Measurements from ENCODE around the gene RHOBTB1.
"Not testable (repeated sequence)": the region's sequence is repeated elsewhere in the genome, so short reads cannot be mapped to it uniquely, and the experiment has no call there.

Gene RHOBTB1

DNA sequence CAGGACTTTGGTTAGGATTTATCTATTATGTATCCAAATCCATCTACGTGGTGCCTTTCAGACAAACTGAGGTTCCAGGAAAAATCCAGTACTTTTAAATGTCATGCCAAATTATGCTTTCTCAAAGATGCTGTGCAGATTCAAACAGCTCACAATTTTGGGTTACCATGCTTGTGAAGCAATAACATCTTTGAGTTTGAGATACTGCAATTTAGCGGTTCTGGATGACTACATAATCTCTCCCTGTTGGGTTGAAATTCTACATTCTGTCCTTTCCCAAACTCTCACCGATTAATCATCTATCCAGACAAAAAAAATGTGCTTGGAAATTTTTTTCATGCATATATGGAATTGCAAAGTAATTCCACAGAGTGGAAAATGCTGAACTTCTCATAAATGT, 3.5 kb downstream of the RHOBTB1 start:
- DNase-seq = no peak

DNA sequence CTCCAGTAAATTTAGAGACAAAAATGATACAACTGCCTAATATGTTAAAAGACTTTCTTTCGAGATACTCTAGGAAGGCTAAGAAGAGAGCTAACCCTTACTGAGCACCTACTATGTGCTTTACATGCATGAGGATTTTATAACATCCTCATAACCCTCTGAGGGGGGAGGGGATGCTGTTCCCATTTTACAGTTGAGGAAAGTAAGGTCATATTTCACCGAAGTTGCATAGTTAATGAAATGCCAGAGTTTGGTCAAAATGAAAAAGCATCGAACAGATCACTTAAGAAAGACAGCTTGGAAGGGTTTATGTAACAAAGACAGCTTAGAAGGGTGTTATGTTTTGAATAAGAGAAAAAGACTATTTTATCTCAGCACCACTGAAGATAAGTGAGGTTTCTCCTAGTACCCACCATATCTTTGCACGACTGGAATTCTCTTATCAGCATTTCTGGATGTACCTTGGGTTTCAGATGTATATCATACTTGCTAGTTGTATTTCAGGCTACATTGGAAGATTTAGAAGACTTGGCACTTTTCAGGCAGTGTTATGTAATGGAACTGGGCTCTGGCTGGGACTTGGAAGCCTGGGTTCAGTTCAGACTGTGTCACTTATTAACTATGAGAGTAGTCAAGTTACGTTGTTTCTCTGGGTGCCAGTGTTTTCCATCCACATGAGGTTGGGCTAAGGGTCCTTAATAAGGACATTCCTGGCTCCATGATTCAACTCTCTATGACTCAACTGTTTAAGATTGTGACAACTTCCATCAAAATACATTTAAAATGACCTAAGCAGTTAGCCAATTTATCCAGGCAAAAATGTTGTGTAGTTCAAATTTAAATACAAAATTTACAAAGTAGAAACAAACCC, 6.0 kb downstream of the RHOBTB1 start:
- DNase-seq = no peak

DNA sequence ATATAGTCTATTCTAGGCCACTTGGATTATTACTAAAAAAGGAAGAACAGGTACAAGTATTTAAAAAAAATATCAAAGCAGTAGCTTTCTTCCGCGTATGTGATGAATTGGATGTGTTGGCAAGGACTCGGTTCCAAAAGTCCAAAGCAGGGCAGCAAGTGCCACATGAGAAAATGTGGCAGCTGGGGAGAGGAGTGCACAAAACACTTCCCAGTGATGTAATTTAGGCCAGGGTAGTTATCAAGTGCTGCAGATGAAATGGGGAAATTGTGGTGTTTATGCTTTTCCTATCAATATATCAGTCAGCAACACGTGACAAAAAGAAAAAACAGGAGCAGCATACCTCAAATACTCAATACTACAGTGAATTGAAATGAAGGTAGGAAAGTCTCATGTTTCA, 7.0 kb downstream of the RHOBTB1 start:
- DNase-seq = no peak

DNA sequence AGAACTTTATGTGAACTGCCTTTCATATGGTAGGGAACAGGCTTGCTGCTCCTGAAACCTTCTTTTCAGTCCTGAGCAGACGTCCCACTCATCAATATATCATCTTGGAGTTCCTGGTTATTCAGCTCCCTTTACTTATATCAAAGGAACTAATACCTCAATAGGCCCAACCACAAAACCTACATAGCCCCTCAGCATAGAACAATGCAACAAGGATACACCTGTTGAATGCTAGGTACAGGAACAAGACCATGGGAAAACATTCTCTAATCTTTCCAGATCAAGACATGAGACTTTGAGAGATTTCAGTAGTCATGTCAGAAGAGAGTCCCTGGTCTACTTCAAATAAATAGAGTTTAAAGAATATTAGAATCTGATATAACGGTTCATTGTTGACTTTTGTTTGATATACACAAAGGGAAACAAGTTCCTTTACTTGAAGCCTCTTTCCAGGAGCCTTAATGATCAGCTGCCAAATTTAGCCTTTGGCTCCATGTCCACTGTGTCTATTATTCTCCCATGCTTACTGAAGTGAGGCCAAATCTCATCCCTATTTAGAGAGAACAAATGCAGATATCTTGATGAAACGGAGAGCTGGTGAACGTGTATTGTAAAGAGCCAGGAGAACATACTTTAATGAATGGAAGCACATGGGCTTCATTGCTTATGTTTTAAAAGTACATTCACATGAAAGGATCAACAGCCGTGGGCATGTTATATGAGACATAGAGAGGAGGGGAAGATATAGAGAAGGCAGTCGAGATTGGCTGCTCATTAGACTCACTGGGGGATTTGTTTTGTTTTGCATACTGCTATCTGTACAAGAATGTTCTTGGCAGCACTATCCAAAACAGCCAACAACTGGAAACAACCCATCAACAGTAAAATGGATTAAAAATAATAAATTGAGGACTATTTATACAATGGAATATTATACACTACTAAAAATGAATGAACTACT, 9.5 kb downstream of the RHOBTB1 start:
- DNase-seq = no peak

DNA sequence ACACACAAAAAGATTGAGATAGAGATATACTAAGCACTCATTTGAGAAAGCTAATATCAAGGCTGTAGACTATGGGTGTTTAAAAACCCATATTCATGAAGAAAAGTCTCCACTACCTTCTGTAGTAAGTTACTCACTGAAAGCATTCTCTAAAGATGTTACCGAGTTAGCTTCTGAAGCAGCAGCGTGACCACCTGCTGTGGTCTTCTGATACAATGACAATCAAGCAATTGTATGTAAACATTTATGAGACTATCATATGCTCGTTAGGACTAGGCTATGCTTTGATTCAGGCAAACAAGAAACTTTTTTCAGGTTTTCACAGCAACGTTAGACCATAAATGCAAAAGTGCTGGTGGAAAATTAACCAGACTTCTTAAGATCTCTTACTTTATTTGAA, 11.2 kb downstream of the RHOBTB1 start:
- no peak for DNase-seq

DNA sequence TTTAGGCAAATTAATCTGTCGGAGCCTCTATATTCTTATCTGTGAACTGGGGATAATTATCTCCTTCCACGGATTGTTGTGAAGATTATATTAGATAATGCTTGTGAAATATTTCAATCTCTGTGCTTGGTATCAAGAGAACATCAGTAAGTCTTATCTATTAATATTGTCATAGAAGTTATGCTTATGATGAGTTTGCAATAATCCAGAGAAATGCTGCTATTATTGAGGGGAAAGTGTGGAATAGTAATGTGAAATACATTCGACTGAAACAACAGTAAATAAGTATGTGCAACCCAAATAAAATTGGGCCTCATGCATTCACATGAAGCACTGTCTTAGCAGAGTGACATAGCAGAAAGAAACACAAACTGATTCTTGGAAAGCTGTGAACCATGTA, 13.7 kb downstream of the RHOBTB1 start:
- DNase-seq = no peak

DNA sequence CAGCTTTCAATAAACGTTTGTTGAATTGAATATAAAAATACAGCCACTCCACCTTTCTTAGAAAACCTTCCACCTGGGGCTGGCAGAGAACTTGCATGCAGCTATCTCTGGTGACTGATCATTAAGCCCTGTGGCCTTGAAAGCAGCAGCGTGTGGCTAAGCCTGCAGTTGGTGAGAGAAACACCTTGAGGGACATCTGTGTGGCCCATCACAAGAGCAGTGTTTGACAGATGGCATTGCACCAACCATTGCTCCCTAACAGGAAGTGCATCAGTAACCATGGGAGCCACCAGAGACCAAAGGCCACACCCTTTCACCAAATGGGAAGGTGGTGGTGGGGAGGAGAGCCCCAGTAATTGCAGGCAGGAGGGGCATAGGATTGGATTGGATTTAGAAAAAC, 22.4 kb downstream of the RHOBTB1 start:
- no peak for DNase-seq

DNA sequence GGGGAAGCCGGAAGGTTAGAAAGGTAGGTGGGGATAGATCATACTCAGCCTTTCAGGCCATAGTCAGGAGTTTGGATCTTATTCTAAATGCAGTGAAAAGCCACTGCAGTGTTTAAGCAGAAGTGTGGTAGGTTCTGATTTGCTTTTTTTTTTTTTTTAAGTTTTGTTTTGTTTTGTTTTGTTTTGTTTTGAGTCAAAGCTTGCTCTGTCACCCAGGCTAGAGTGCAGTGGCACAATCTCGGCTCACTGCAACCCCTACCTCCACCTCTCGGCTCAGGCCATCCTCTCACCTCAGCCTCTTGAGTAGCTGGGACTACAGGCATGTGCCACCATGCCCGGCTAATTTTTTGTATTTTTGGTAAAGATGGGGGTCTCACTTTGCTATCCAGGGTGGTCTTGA, 23.5 kb downstream of the RHOBTB1 start:
- DNase-seq = no peak

DNA sequence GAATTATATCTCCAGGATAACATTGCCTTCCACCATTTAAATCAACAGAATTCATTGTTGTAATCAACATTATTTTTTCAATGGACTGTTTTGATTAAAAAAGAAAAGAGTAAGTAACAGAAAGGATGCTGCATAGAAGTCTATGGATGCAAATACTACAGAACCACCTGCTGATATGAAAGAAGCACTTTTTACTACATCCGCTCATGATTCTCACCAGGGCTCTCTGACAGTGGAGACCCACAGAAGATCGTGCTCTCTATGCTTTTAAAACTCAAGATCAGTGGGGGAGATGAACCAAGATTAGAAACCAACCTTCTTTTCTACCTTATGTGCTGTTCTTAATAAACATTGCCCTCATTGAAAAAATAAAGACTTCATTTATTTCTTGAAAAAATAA, 24.4 kb downstream of the RHOBTB1 start:
- DNase-seq = no peak

DNA sequence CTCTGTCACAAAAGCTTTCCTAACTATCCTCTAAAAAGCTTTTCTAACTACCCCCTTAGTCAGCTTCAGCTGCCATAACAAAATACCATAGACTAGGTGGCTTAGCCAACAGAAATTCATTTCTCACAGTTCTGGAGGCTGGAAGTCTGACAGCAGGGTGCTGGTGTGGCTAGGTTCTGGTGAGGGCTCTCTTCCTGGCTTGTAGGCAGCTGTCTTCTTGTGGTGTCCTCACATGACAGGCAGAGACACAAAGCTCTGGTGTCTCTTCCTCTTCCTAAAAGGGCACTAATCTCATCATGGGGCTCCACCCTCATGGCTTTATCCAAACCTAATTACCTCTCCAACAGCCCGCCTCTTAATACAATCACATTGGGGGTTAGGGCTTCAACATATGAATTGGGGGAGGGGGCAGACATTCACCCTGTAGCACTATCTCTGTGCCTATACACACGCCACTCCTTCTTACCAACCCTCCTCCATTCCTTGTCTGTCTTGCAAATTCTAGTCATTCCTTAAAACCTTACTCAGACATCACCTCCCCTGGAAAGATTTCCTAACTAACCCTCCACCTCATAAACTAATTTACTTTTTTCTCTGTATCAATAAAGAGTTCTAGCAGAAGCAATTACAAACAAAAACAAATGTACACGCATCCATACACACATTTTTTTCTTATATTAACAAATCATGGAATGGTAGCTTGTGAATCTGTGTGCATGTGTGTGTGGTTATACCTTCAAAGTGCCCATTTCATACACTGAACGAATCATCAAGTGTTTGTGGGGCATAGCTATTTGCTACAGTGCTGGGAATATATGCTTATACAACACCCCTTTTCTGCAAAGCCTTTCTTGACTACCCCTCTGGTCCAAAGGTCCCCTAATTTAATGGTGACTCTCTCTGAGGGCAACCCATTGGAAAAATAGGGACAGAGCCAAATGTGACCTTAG, 26.4 kb downstream of the RHOBTB1 start:
- DNase-seq = no peak

DNA sequence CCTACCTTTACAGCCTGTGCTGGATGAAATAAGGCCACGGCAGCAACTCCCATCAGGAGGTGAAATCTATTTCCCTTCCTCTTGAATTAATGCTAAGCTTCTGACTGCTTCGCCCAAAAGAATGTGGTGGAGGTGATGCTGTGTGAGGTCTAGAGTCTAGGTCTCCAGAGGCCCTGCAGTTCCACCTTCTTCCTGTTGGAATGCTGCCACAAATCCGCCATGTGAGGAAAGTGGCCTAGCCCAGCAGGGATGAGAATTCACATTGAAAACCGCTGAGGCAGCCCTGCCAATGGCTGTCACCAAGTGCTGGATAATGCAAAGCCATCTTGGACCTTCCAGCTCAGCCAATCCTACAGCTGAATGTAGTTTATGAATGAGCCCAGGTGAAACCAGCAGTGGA, 28.0 kb downstream of the RHOBTB1 start:
- DNase-seq = no peak

DNA sequence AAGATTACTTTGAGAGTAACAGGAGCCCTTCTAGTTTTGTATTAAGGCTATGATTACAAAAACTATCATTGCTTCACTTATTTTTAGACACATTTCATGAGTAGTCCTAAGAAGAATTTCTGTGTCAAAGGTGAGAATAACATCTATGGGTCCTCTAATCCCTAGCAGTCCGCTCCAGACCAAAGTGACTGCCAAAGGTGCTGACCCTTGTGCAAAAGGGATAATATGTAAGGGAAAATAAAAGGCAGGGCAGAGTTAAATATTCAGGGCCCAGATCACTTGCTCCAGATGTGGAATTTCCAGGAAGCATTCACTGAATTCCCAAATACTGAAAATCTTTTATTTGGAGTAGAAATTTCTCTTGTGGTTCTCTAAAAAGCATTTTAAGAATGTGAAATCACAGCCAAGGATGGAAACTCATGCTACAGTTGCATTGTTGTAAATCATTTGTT, 29.3 kb downstream of the RHOBTB1 start:
- no peak for DNase-seq

DNA sequence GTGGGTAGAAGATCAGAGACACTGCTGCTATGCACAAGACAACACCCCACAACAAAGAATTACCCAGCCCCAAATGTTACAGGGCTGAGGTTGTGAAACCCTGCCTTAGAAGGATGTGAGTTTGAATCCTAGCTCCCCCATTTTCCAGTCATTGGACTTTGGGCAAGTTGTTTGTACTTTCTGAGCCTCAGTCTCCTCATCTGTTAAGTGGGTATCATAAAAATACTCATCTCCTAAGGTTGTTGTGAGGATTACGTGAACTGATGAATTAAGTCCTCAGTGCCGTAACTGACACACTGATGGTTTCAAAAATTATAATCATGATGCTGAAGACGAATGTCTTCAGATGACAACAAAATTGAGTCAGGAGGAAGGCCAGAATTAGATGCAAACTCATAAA, 30.3 kb downstream of the RHOBTB1 start:
- no peak for DNase-seq

DNA sequence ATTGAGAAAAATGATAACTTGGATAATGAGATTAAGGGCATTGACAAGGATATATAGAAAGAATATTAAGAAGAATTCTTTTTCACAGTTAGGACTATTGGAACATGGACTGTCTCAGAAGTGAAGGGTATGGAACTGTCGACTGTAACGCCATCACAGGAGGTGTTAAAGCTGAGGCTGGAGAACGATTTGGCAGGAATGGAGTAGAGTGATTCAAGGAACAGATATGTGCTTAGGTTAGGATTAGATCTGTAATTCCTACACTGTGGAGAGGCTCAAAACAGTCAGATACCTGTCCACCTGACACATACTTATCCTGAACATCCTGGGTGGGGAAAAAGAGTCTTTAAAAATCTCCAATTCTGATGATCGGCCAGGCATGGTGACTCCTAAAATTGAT, 30.9 kb downstream of the RHOBTB1 start:
- DNase-seq = no peak

DNA sequence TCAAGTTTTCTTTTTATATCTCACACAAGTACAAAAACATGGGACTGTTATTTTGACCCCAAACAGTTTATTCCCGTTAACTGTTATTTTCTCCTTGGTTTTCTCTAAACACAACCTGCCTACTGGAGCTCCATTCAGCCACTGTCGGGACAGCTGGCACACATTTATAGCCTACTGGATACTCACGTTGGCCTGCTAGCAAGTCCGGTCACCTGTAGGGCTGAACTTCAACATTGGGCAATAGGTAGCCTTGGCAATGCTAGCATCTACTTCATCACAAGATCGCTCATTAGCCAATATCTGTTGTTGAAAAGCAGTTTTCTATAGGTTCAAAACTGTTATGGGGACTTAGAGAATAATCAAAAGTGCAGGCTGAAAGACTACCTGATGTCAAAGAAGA, 32.3 kb downstream of the RHOBTB1 start:
- DNase-seq = no peak

DNA sequence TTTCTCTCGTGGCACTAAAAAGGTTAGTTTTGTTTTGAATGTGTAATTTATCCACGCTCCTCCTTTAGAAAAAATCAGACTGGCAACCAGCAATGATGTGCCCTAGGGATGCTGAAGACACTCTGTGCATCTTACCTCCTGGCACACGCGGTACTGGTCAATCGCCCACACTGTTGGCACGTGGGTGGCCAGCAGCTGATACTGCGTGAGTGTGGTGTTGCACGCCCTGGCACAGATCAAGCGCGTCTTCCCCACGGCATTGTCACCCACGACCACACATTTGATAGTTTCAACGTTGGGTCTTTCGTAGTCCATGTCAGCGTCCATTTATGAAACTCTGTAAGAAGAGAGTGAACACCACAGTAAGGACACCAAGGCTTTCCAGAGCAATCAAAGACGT, 32.8 kb downstream of the RHOBTB1 start:
- no peak for DNase-seq

DNA sequence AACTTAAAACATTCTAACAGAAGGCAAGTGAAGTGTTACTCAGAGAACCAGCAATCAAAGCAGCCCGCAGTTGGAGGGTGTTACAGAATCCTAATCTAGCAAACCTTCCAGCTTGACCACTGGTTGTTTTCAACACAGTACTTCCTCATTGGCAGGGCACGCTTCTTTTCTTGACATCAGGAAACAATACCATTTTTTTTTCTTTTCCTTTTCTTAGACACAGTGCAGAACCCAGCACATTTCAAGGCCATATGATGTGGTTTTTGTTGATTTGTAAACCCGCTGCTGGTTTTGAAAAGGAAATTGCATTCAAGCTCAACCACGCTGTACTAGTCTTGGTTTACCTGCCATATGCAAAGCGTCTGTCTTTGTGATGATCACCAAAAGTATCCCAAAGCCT, 33.4 kb downstream of the RHOBTB1 start:
- no peak for DNase-seq

DNA sequence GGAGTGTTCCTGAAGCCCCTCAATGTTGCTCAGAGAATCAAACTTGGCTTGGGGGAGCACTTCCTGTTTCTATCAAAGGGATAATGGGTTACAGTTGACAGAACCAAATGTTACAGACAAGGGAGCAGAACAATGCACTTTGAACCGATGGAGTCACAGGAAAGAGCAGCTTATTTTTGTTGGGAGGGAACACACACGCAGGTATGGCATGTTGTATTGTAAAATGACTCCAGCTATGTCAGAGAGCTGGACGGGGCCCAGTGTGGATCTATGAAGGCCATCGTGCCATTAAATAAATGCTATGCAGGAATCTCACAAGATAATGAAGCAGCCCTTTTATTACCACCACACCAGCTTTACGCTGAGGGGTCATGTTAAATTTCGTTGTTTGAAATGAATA, 35.1 kb downstream of the RHOBTB1 start:
- no peak for DNase-seq

DNA sequence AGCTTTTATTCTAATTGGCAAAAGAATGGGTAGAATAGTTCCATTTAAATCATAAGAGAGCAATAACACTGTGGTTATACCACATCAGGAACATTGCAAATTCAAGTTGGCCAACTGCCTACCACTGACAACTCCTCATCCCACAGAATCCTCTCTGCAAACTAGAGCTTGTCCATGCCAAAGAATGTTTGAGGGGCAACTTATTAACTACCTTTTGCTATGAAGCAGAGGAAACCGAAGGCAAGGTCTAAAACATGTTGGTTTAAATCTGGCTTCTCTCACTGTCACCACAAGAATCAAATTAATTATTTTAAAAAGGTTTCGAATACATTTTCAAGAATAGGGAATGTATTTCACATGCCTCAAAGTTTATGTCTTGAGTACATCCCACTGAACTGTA, 36.0 kb downstream of the RHOBTB1 start:
- no peak for DNase-seq

DNA sequence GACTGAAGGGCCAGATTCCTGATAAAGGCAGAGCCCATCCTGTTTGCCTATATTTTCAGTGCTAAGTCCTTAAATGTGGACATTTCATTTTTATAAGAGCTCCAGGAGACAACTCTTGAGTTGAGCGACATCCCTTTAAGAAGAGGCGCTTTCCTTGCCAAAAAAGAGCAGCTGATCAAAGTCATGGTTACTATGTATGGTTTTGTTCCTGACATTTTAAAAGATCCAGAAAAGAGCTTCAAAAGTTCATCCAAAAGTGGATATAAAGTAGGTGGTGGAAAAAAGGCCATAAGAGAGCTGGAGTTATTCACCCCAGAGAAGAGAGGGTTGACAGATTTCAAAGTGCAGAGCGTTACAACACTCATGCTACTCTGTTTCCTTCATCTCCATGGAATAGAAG, 36.7 kb downstream of the RHOBTB1 start:
- no peak for DNase-seq

DNA sequence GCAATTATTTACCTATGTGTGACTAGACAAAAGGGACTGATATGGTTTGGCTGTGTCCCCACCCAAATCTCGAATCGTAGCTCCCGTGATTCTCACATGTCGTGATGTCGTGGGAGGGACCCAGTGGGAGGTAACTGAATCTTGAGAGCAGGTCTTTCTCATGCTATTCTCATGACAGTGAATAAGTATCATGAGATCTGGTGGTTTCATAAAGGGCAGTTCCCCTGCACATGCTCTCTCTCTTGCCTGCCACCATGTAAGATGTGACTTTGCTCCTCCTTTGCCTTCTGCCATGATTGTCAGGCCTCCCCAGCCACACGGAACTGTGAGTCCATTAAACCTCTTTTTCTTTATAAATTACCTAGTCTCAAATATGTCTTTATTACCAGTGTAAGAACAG, 37.2 kb downstream of the RHOBTB1 start:
- DNase-seq = not testable (repeated sequence)

DNA sequence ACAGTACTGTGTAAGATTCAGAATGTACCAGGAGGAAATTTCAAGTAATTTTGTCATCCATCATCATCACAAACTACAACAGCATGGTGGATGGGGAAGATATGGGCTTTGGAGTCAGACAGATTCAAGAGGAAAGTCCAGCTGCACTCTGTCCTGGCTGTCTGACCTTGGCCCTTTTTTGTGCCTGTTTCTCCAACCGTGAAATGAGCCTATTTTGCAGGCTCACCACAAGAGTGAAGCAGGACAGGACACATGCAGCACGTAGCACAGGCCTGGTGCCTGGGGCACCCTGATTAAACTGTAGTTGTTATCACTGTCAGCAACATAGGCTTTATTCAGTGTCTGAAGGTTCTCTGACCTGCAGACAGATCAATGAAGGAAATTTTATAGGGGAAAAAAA, 37.6 kb downstream of the RHOBTB1 start:
- DNase-seq = no peak

DNA sequence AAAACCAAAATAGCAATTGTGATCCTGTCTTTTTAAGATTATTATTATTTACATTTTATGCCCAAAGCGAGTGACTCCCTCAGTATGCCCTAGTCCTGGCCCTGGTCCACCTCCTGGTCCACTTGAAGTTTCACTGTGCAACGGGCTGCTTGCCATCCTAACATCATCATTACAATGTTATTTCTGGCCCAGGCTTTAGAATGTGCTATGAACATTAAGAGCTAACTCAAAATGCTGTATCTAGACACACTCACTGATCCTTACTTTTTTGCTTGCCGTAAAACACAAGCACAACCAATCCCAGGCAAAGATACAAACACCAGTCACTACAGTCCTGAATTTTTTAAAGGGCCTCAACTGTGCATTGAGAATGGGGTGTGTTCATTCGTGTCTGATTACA, 38.4 kb downstream of the RHOBTB1 start:
- no peak for DNase-seq
